ENCODE measurements around the gene MINAR1.

Gene MINAR1

GRCh38 chr15:79450648-79451047 lies 18.5 kb downstream of the MINAR1 start:
- TF ChIP-seq CTCF (IDR thresholded peaks at IDR 0.05; ENCODE audit: control extremely low read depth, extremely low read depth, low read depth, missing control alignments) = no peak
- CTCF ChIA-PET = interaction anchor here (1.6 to 1.7 kb wide), 2 partner anchors 33 to 69 kb away, joined by 4 to 5 read pairs; no protein-coding TSS in a partner anchor
- DNase-seq (ENCODE audit: extremely low spot score) = no peak

GRCh38 chr15:79451361-79451999 lies 19.3 kb downstream of the MINAR1 start:
- ChIA-PET POLR2A (no interaction called here), CTCF (interaction anchor here (0.7 to 1.6 kb wide), 6 partner anchors 15 to 107 kb away, joined by 3 to 4 read pairs (median 3); no protein-coding TSS in a partner anchor)
- no peak for TF ChIP-seq CTCF (IDR thresholded peaks at IDR 0.05; ENCODE audit: control extremely low read depth, extremely low read depth, low read depth, missing control alignments)
- no peak for DNase-seq (ENCODE audit: extremely low spot score)

More at GRCh38 chr15:79450648-79451047, 18.5 kb downstream of the MINAR1 start:
- POLR2A ChIA-PET = no interaction called here

GRCh38 chr15:79452244-79453051 lies 20.3 kb downstream of the MINAR1 start:
- ChIA-PET POLR2A (no interaction called here), CTCF (interaction anchor here (0.7 to 1.5 kb wide), 7 partner anchors 16 to 144 kb away, joined by 3 to 4 read pairs (median 3); no protein-coding TSS in a partner anchor)
- no peak for TF ChIP-seq CTCF (IDR thresholded peaks at IDR 0.05; ENCODE audit: control extremely low read depth, extremely low read depth, low read depth, missing control alignments)
- no peak for DNase-seq (ENCODE audit: extremely low spot score)

- ChIA-PET CTCF (interaction anchor here (1.5 kb wide), 1 partner anchor 143 kb away, joined by 3 read pairs; no protein-coding TSS in a partner anchor), POLR2A (no interaction called here)
- TF ChIP-seq CTCF (IDR thresholded peaks at IDR 0.05; ENCODE audit: control extremely low read depth, extremely low read depth, low read depth, missing control alignments) = no peak
- DNase-seq (ENCODE audit: extremely low spot score) = no peak
Measured at GRCh38 chr15:79453446-79453845, 21.3 kb downstream of the MINAR1 start.

- ChIA-PET POLR2A (no interaction called here), CTCF (no interaction called here)
- no peak for TF ChIP-seq CTCF (IDR thresholded peaks at IDR 0.05; ENCODE audit: control extremely low read depth, extremely low read depth, low read depth, missing control alignments)
- no peak for DNase-seq (ENCODE audit: extremely low spot score)
Measured at GRCh38 chr15:79454063-79454462, 21.9 kb downstream of the MINAR1 start.

- no peak for DNase-seq (ENCODE audit: extremely low spot score)
- POLR2A ChIA-PET = no interaction called here
- CTCF ChIA-PET = no interaction called here
- no peak for TF ChIP-seq CTCF (IDR thresholded peaks at IDR 0.05; ENCODE audit: control extremely low read depth, extremely low read depth, low read depth, missing control alignments)
Measured at GRCh38 chr15:79455361-79455760, 23.2 kb downstream of the MINAR1 start.

Data from GM10248 (cell line).